ENCODE measurements around the gene WDR27. TPM values are rescaled to one million over a fixed set of nuclear protein-coding genes. Genes with fewer than 3 reads are reported as not detected.
"Not testable (repeated sequence)": the region's sequence is repeated elsewhere in the genome, so short reads cannot be mapped to it uniquely, and the experiment has no call there.

WDR27 gene
- total and polyA plus RNA-seq, 9 donors: 16.6 to 53.4 (median 38.7) TPM

DNA sequence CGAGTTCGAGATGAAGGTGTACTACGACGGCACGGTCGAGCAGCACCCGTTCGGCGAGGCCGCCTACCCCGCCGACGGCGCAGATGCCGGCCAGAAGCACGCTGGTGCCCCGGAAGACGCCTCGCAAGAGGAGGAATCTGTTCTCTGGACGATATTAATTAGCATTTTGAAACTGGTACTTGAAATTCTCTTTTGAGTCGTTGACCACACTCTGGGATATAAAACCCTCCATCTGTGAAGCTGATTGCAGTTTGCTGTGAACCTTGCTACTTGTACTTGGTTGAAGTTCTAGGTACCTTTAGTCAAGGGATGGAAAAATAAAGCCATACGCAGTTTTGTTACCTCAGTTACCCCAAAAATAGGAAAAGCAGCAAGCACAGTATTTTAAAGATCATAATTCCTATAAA is 1.0 kb upstream of the WDR27 start:
- intact Hi-C loops (cut with DNase I): no loop called here
- peak overlapping the region; percentile 93 for H3K4me3 ChIP-seq
- no peak for TF ChIP-seq POLR2A (IDR thresholded peaks at IDR 0.05)
- TF ChIP-seq CTCF (IDR thresholded peaks at IDR 0.05): no peak
- no peak for TF ChIP-seq EP300 (IDR thresholded peaks at IDR 0.05)
- 5% methylated on average over 22 of the region's 22 CpGs for WGBS, 3 donors
- no peaks in the 10 kb centered on the region for H3K27me3 ChIP-seq
- peaks cover 4% of the 10 kb centered on the region for H3K4me1 ChIP-seq (ENCODE audit: insufficient read depth)
- DNase-seq: no peak
- H3K27ac ChIP-seq: peak overlapping the region in 1 of 2 donors; percentile 87
- H3K36me3 ChIP-seq: no peaks in the 10 kb centered on the region
- no peaks in the 10 kb centered on the region for H3K9me3 ChIP-seq

GRCh38 chr6:169701311-169701953 is 397 bp downstream of the WDR27 start:
- WGBS, 3 donors: 0 to 1% (median 0%) methylated on average over 54 of the region's 54 CpGs
- Histone ChIP-seq H3K36me3 (no peaks in the 10 kb centered on the region), H3K27me3 (no peaks in the 10 kb centered on the region), H3K9me3 (no peaks in the 10 kb centered on the region), H3K27ac (peak overlapping the region; percentile 47 to 87), H3K4me1 (ENCODE audit: insufficient read depth) (peaks cover 4% of the 10 kb centered on the region), H3K4me3 (peak overlapping the region; percentile 93)
- no peak for DNase-seq
- intact Hi-C loops (cut with DNase I): no loop called here
- TF ChIP-seq EP300 (IDR thresholded peaks at IDR 0.05): no peak

- H3K4me1 ChIP-seq (ENCODE audit: insufficient read depth): peaks cover 4% of the 10 kb centered on the region
- intact Hi-C loops (cut with DNase I): no loop called here
- no peak overlapping the region for H3K27ac ChIP-seq
- 49 to 58% (median 52%) methylated on average over 5 of the region's 5 CpGs for WGBS, 3 donors
- no peak for DNase-seq
- H3K4me3 ChIP-seq: no peak overlapping the region
- H3K9me3 ChIP-seq: no peaks in the 10 kb centered on the region
- no peaks in the 10 kb centered on the region for H3K27me3 ChIP-seq
- no peaks in the 10 kb centered on the region for H3K36me3 ChIP-seq
- TF ChIP-seq CTCF (IDR thresholded peaks at IDR 0.05) (no peak), POLR2A (IDR thresholded peaks at IDR 0.05) (no peak), EP300 (IDR thresholded peaks at IDR 0.05) (no peak)
Measured at GRCh38 chr6:169700296-169700695, 1.5 kb downstream of the WDR27 start.

- H3K4me3 ChIP-seq; H3K4me1 ChIP-seq (ENCODE audit: insufficient read depth); H3K27me3 ChIP-seq; H3K27ac ChIP-seq; H3K36me3 ChIP-seq; intact Hi-C loops (cut with DNase I); H3K9me3 ChIP-seq: not testable (repeated sequence)
- peak in 1 of 5 donors; percentile 32 for DNase-seq
- 84 to 93% (median 86%) methylated on average over 10 of the region's 10 CpGs for WGBS, 3 donors
Measured at GRCh38 chr6:169697115-169697514, 4.7 kb downstream of the WDR27 start.

GRCh38 chr6:169695131-169695530 is 6.7 kb downstream of the WDR27 start:
- no peaks in the 10 kb centered on the region for H3K9me3 ChIP-seq
- intact Hi-C loops (cut with DNase I): no loop called here
- H3K27me3 ChIP-seq: no peaks in the 10 kb centered on the region
- no peak for DNase-seq
- peaks cover 1% of the 10 kb centered on the region for H3K4me1 ChIP-seq (ENCODE audit: insufficient read depth)
- no peaks in the 10 kb centered on the region for H3K36me3 ChIP-seq
- no peak overlapping the region for H3K27ac ChIP-seq
- WGBS, 3 donors: 79 to 91% (median 83%) methylated on average over 5 of the region's 5 CpGs
- TF ChIP-seq CTCF (IDR thresholded peaks at IDR 0.05) (no peak), EP300 (IDR thresholded peaks at IDR 0.05) (no peak), POLR2A (IDR thresholded peaks at IDR 0.05) (no peak)
- no peak overlapping the region for H3K4me3 ChIP-seq
